Measurements from ENCODE around the gene CACNB2. TPM values are rescaled to one million over a fixed set of nuclear protein-coding genes. Genes with fewer than 3 reads are reported as not detected.

CACNB2 gene
- total and polyA plus RNA-seq, 10 of the 15 experiments (the other 5 are each of a cell fraction or from before 2014, with no cell fraction given) = 0.62 to 8.1 (median 1.2) TPM

DNA sequence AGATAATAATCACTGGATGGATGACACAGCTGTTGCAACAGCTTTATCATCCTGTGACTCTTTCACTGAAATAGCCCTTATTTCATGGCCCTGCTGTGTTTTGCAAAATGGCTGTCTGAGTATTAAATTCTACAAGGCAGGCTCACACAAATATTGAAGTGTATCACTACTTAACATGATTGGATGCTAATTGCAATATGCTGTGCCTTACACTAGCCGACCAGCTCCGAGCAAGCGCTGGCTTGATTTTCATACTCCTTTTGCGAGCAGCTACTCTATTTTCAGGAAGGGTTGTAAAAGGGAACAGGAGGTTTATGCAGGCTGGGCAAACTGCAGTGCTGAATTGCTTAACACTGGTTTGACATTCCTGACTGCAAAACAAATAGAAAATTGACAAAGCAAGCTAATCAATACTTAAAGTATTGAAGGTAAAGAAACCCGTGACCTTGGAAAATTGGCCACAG, 121.6 kb downstream of the CACNB2 start:
- no peaks in the 10 kb centered on the region for H3K79me2 ChIP-seq (ENCODE audit: control insufficient read depth, insufficient read depth, low read length)
- no peaks in the 10 kb centered on the region for H3K36me3 ChIP-seq (ENCODE audit: control insufficient read depth in 2 of 2, insufficient read depth in 2 of 2, low read length in 1 of 2)
- intact Hi-C loops (cut with micrococcal nuclease; ENCODE audit: unreplicated experiment) (no loop called here), in situ Hi-C loops (cut with MboI) (no loop called here)
- no peak overlapping the region for H3K27ac ChIP-seq (ENCODE audit: control insufficient read depth, insufficient read depth)
- ChIA-PET CTCF (interaction anchor here (1.4 kb wide), 1 partner anchor 50 kb away, joined by 4 read pairs; no protein-coding TSS in a partner anchor), RAD21 (ENCODE audit: unreplicated experiment) (no interaction called here), POLR2A (no interaction called here), SMC1A (ENCODE audit: uncharacterized antibody, unreplicated experiment) (interaction anchor here (1.0 kb wide), 1 partner anchor 55 kb away, joined by 3 read pairs; no protein-coding TSS in a partner anchor)
- no peak for DNase-seq (ENCODE audit: low read depth, low spot score)
- H4K20me1 ChIP-seq (ENCODE audit: control insufficient read depth, insufficient read depth) = no peaks in the 10 kb centered on the region
- FAIRE-seq = no peak
- no peak overlapping the region for H3K4me2 ChIP-seq (ENCODE audit: control insufficient read depth, insufficient read depth)
- no peak overlapping the region for H2AFZ ChIP-seq (ENCODE audit: control insufficient read depth, low read depth, low read length)
- no TSS peak for BruUV-seq (replicated peaks)
- no peak overlapping the region for H3K4me3 ChIP-seq
- 57% methylated on average over 5 of the region's 5 CpGs for WGBS (ENCODE audit: insufficient coverage, insufficient replicate concordance, low lambda C conversion rate, missing lambda C conversion rate)
- H3K9me3 ChIP-seq (replicated peaks; ENCODE audit: control insufficient read depth, insufficient read depth, low read length) = no peaks in the 10 kb centered on the region
- no peaks in the 10 kb centered on the region for H3K27me3 ChIP-seq (replicated peaks in 1 of 2; ENCODE audit: control insufficient read depth in 2 of 2, insufficient read depth in 2 of 2, low read length in 1 of 2)
- no peak overlapping the region for H3K9ac ChIP-seq (ENCODE audit: control insufficient read depth, insufficient read depth, low read length)
- TF ChIP-seq RFX5 (IDR thresholded peaks at IDR 0.05; ENCODE audit: low read depth, low read length) (no peak), ZNF217 (IDR thresholded peaks at IDR 0.05) (no peak), NFYA (IDR thresholded peaks at IDR 0.05; ENCODE audit: borderline replicate concordance, low read depth, low read length) (no peak), IKZF1 (conservative IDR thresholded peaks at IDR 0.05) (no peak), RBBP5 (conservative IDR thresholded peaks at IDR 0.05) (no peak), POLR2AphosphoS2 (IDR thresholded peaks at IDR 0.05; ENCODE audit: low read depth, low read length) (no peak), POLR2A (IDR thresholded peaks at IDR 0.05; ENCODE audit: low read depth, low read length) (no peak), ESRRA (IDR thresholded peaks at IDR 0.05; ENCODE audit: low read length) (no peak), E2F8 (IDR thresholded peaks at IDR 0.05; ENCODE audit: low read depth, partially characterized antibody) (no peak), GATAD2B (conservative IDR thresholded peaks at IDR 0.05; ENCODE audit: low read depth) (no peak), EZH2 (IDR thresholded peaks at IDR 0.05; ENCODE audit: borderline replicate concordance, control insufficient read depth, low read depth, low read length) (no peak), ZNF24 (IDR thresholded peaks at IDR 0.05) (no peak), SREBF1 (IDR thresholded peaks at IDR 0.05; ENCODE audit: low read length) (no peak), MTA3 (IDR thresholded peaks at IDR 0.05; ENCODE audit: borderline replicate concordance, low read length) (no peak), ZNF622 (IDR thresholded peaks at IDR 0.05) (no peak), ZBTB40 (IDR thresholded peaks at IDR 0.05; ENCODE audit: borderline replicate concordance) (no peak)
- no peaks in the 10 kb centered on the region for H3K4me1 ChIP-seq (ENCODE audit: control insufficient read depth, insufficient read depth, low read length)
- no peak for ATAC-seq

Data from GM12878 (cell line).